ENCODE measurements around the gene PRKG1. TPM values are rescaled to one million over a fixed set of nuclear protein-coding genes. Genes with fewer than 3 reads are reported as not detected.

PRKG1 gene
- total and polyA plus RNA-seq, 2 donors (not counting 1 experiment from before 2014, with no cell fraction given) = not detected

DNA sequence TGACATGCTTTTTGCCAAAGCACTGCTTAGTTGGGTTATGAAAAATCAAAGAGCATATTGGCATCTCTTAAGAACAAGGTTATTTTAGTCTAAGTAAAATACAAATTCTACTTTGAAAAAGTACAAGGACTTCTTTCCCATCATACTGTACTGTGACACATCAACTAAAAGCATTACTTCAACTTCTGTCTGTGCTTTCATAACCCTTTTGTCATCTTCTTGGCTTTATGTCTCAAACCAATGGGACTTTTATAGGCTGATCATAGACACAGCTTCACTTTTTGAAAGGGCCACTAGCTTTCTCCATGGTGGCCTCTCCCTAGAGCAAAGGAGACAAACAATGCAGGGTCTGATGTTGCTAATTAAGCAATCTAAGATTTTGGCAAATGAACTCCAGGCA lies 814.0 kb downstream of the PRKG1 start:
- ATAC-seq (ENCODE audit: low read depth) (no peak), DNase-seq (no peak)
- H3K27ac Mint-ChIP-seq = no peak overlapping the region
- Histone ChIP-seq H3K27ac (ENCODE audit: low read length in 2 of 2) (no peak overlapping the region), H3K4me1 (ENCODE audit: control insufficient read depth in 2 of 2, insufficient read depth in 2 of 2, low read length in 2 of 2) (no peaks in the 10 kb centered on the region), H2AFZ (ENCODE audit: insufficient read depth, low read depth, low read length, poor library complexity, severe bottlenecking) (no peak overlapping the region), H3K9me3 (ENCODE audit: control extremely low read depth in 1 of 3, control insufficient read depth in 2 of 3, insufficient read depth in 1 of 3, low read length in 2 of 3) (no peaks in the 10 kb centered on the region), H3K36me3 (replicated peaks in 1 of 2; ENCODE audit: control extremely low read depth in 1 of 2, control insufficient read depth in 1 of 2, extremely low read depth in 1 of 2, insufficient read depth in 2 of 2, low read length in 1 of 2) (no peaks in the 10 kb centered on the region), H3K27me3 (replicated peaks in 1 of 4; ENCODE audit: control extremely low read depth in 1 of 4, control insufficient read depth in 3 of 4, insufficient read depth in 4 of 4, low read length in 3 of 4) (no peaks in the 10 kb centered on the region), H4K20me1 (ENCODE audit: control insufficient read depth, insufficient read depth, low read length, poor library complexity, severe bottlenecking) (no peaks in the 10 kb centered on the region), H3K4me3 (ENCODE audit: control extremely low read depth in 1 of 5, extremely low read depth in 1 of 5, insufficient read depth in 1 of 5, low read depth in 2 of 5, low read length in 4 of 5) (no peak overlapping the region), H3K9ac (ENCODE audit: low read length) (no peak overlapping the region), H3K79me2 (ENCODE audit: control insufficient read depth, insufficient read depth, low read length) (no peaks in the 10 kb centered on the region), H3K4me2 (replicated peaks; ENCODE audit: low read depth, low read length, poor library complexity, severe bottlenecking) (no peak overlapping the region)
- no peaks in the 10 kb centered on the region for H3K9me3 Mint-ChIP-seq (ENCODE audit: insufficient read depth)
- no peaks in the 10 kb centered on the region for H3K27me3 Mint-ChIP-seq
- no peaks in the 10 kb centered on the region for H3K4me1 Mint-ChIP-seq
- intact Hi-C loops (cut with micrococcal nuclease) = no loop called here
- no peak overlapping the region for H3K4me3 Mint-ChIP-seq
- TF ChIP-seq, protein P1, sequence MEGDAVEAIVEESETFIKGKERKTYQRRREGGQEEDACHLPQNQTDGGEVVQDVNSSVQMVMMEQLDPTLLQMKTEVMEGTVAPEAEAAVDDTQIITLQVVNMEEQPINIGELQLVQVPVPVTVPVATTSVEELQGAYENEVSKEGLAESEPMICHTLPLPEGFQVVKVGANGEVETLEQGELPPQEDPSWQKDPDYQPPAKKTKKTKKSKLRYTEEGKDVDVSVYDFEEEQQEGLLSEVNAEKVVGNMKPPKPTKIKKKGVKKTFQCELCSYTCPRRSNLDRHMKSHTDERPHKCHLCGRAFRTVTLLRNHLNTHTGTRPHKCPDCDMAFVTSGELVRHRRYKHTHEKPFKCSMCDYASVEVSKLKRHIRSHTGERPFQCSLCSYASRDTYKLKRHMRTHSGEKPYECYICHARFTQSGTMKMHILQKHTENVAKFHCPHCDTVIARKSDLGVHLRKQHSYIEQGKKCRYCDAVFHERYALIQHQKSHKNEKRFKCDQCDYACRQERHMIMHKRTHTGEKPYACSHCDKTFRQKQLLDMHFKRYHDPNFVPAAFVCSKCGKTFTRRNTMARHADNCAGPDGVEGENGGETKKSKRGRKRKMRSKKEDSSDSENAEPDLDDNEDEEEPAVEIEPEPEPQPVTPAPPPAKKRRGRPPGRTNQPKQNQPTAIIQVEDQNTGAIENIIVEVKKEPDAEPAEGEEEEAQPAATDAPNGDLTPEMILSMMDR (IDR thresholded peaks at IDR 0.05) = no peak
- no peak for TF ChIP-seq EZH2 (IDR thresholded peaks at IDR 0.05; ENCODE audit: borderline replicate concordance, insufficient read depth, low read depth, low read length, poor library complexity, severe bottlenecking)
- ChIA-PET CTCF (no interaction called here), POLR2A (no interaction called here)

DNA sequence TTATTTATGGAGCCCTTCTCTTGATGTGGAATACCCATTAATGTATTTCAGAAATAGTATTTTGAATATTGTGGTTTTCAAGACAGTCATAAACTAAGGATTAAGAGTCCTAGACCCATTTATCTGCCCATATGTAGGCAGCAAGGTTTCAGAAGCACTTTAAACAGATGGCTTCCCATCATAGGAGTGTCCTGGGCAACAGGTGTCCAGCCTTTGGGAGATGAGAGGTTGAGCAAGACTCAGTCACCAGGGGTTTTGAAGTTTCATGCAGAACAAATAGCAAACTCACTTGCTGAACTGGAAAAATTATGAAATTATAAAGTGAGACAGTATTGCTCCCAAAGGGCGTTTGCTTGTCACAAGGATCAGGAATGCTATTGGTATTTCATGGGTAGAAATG lies 818.0 kb downstream of the PRKG1 start:
- H3K79me2 ChIP-seq (ENCODE audit: control insufficient read depth, insufficient read depth, low read length) = no peaks in the 10 kb centered on the region
- intact Hi-C loops (cut with micrococcal nuclease) = no loop called here
- Mint-ChIP-seq H3K27me3 (no peaks in the 10 kb centered on the region), H3K4me1 (no peaks in the 10 kb centered on the region), H3K4me3 (no peak overlapping the region), H3K27ac (no peak overlapping the region), H3K9me3 (ENCODE audit: insufficient read depth) (no peaks in the 10 kb centered on the region)
- no peak overlapping the region for H2AFZ ChIP-seq (ENCODE audit: insufficient read depth, low read depth, low read length, poor library complexity, severe bottlenecking)
- no peaks in the 10 kb centered on the region for H3K9me3 ChIP-seq (ENCODE audit: control extremely low read depth in 1 of 3, control insufficient read depth in 2 of 3, insufficient read depth in 1 of 3, low read length in 2 of 3)
- ChIA-PET POLR2A (no interaction called here), CTCF (no interaction called here)
- H3K4me3 ChIP-seq (ENCODE audit: control extremely low read depth in 1 of 5, extremely low read depth in 1 of 5, insufficient read depth in 1 of 5, low read depth in 2 of 5, low read length in 4 of 5) = no peak overlapping the region
- H3K4me1 ChIP-seq (ENCODE audit: control insufficient read depth in 2 of 2, insufficient read depth in 2 of 2, low read length in 2 of 2) = no peaks in the 10 kb centered on the region
- no peak for DNase-seq
- 63% methylated on average over 1 of the region's 1 CpG for WGBS (ENCODE audit: insufficient coverage)
- no peaks in the 10 kb centered on the region for H4K20me1 ChIP-seq (ENCODE audit: control insufficient read depth, insufficient read depth, low read length, poor library complexity, severe bottlenecking)
- no peak overlapping the region for H3K9ac ChIP-seq (ENCODE audit: low read length)
- no peak overlapping the region for H3K27ac ChIP-seq (ENCODE audit: low read length in 2 of 2)
- H3K4me2 ChIP-seq (replicated peaks; ENCODE audit: low read depth, low read length, poor library complexity, severe bottlenecking) = no peak overlapping the region
- TF ChIP-seq, protein P1 (IDR thresholded peaks at IDR 0.05) = no peak
- no peak for TF ChIP-seq EZH2 (IDR thresholded peaks at IDR 0.05; ENCODE audit: borderline replicate concordance, insufficient read depth, low read depth, low read length, poor library complexity, severe bottlenecking)
- no peak for ATAC-seq (ENCODE audit: low read depth)
- H3K27me3 ChIP-seq (replicated peaks in 1 of 4; ENCODE audit: control extremely low read depth in 1 of 4, control insufficient read depth in 3 of 4, insufficient read depth in 4 of 4, low read length in 3 of 4) = no peaks in the 10 kb centered on the region
- H3K36me3 ChIP-seq (replicated peaks in 1 of 2; ENCODE audit: control extremely low read depth in 1 of 2, control insufficient read depth in 1 of 2, extremely low read depth in 1 of 2, insufficient read depth in 2 of 2, low read length in 1 of 2) = no peaks in the 10 kb centered on the region

Data from B cell (primary cell).